ENCODE data around the gene APOLD1.
"Not testable (repeated sequence)": the region's sequence is repeated elsewhere in the genome, so short reads cannot be mapped to it uniquely, and the experiment has no call there.

APOLD1 gene

GRCh38 chr12:12784911-12785814 is at the start of gene APOLD1:
APOLD1 (plus strand) TSS chr12:12785659; CDS start chr12:12785692, 33 bp downstream.
- DNase-seq (ENCODE audit: low read depth in 2 of 2): no peak

- no peak for DNase-seq (ENCODE audit: low read depth in 2 of 2)
Observed at GRCh38 chr12:12736759-12737676, 48.4 kb upstream of the APOLD1 start.

- not testable (repeated sequence) for DNase-seq (ENCODE audit: low read depth in 2 of 2)
Observed at GRCh38 chr12:12738152-12738551, 47.3 kb upstream of the APOLD1 start.

- no peak for DNase-seq (ENCODE audit: low read depth in 2 of 2)
Observed at GRCh38 chr12:12741660-12742059, 43.8 kb upstream of the APOLD1 start.

GRCh38 chr12:12744546-12745305 is 40.7 kb upstream of the APOLD1 start:
- DNase-seq (ENCODE audit: low read depth in 2 of 2): no peak

- DNase-seq (ENCODE audit: low read depth in 2 of 2): no peak
Observed at GRCh38 chr12:12745576-12746211, 39.8 kb upstream of the APOLD1 start.

GRCh38 chr12:12747278-12747677 is 38.2 kb upstream of the APOLD1 start:
- DNase-seq (ENCODE audit: low read depth in 2 of 2): no peak

- no peak for DNase-seq (ENCODE audit: low read depth in 2 of 2)
Observed at GRCh38 chr12:12748044-12748443, 37.4 kb upstream of the APOLD1 start.

GRCh38 chr12:12749433-12749832 is 36.0 kb upstream of the APOLD1 start:
- DNase-seq (ENCODE audit: low read depth in 2 of 2): no peak

- DNase-seq (ENCODE audit: low read depth in 2 of 2): no peak
Observed at GRCh38 chr12:12755923-12756322, 29.5 kb upstream of the APOLD1 start.

GRCh38 chr12:12757121-12757520 is 28.3 kb upstream of the APOLD1 start:
- no peak for DNase-seq (ENCODE audit: low read depth in 2 of 2)

GRCh38 chr12:12759234-12759915 is 26.1 kb upstream of the APOLD1 start:
- DNase-seq (ENCODE audit: low read depth in 2 of 2): no peak

- DNase-seq (ENCODE audit: low read depth in 2 of 2): no peak
Observed at GRCh38 chr12:12764824-12765223, 20.6 kb upstream of the APOLD1 start.

- DNase-seq (ENCODE audit: low read depth in 2 of 2): no peak
Observed at GRCh38 chr12:12770262-12770661, 15.2 kb upstream of the APOLD1 start.

- no peak for DNase-seq (ENCODE audit: low read depth in 2 of 2)
Observed at GRCh38 chr12:12774791-12775190, 10.7 kb upstream of the APOLD1 start.

- DNase-seq (ENCODE audit: low read depth in 2 of 2): no peak
Observed at GRCh38 chr12:12776261-12776660, 9.2 kb upstream of the APOLD1 start.

GRCh38 chr12:12777092-12777491 is 8.4 kb upstream of the APOLD1 start:
- no peak for DNase-seq (ENCODE audit: low read depth in 2 of 2)

- no peak for DNase-seq (ENCODE audit: low read depth in 2 of 2)
Observed at GRCh38 chr12:12779007-12779406, 6.5 kb upstream of the APOLD1 start.

- DNase-seq (ENCODE audit: low read depth in 2 of 2): no peak
Observed at GRCh38 chr12:12779529-12779928, 5.9 kb upstream of the APOLD1 start.

- no peak for DNase-seq (ENCODE audit: low read depth in 2 of 2)
Observed at GRCh38 chr12:12784116-12784515, 1.3 kb upstream of the APOLD1 start.

- no peak for DNase-seq (ENCODE audit: low read depth in 2 of 2)
Observed at GRCh38 chr12:12786351-12786705, 869 bp downstream of the APOLD1 start.
